Prostate gland (tissue), 2 donors: ENCODE measurements around the gene OR11H7. TPM values are rescaled to one million over a fixed set of nuclear protein-coding genes. Genes with fewer than 3 reads are reported as not detected.
"Not testable (repeated sequence)": the region's sequence is repeated elsewhere in the genome, so short reads cannot be mapped to it uniquely, and the experiment has no call there.

Experiments used
- DNase-seq: peaks from one replicate; pipeline ENCODE4 v3.0.0-alpha.2; 2019; ENCODE audit warnings: low spot score
- H3K27ac ChIP-seq, 2 donors: fragments of 200-600 bp; sonication (generic); 2 replicates each; pipeline ENCODE4 v1.5.1; 2017 to 2019
- H3K27me3 ChIP-seq: fragments of 200-600 bp; sonication (generic); replicated peaks from 2 replicates; pipeline ENCODE4 v1.5.1; 2019; ENCODE audit not compliant: insufficient read depth
- H3K36me3 ChIP-seq, 2 donors: fragments of 200-600 bp; sonication (generic); 1 replicate in 1 of 2; 2 replicates in 1 of 2; pipeline versions ENCODE4 v1.5.1 to v1.8.1; 2017 to 2019
- H3K4me1 ChIP-seq: fragments of 200-600 bp; sonication (generic); replicated peaks from 2 replicates; pipeline ENCODE4 v1.5.1; 2019
- H3K4me3 ChIP-seq, 2 donors: fragments of 200-600 bp; sonication (generic); 2 replicates each; pipeline ENCODE4 v1.5.1; 2017 to 2019
- H3K9me3 ChIP-seq: fragments of 200-600 bp; sonication (generic); 2 replicates; pipeline ENCODE4 v1.5.1; 2017
- CTCF ChIP-seq, 4 experiments: fragments of 200-600 bp in 2 of 4; fragments of 450-650 bp in 2 of 4; sonication (generic) in 2 of 4; IDR thresholded peaks; 1 replicate in 3 of 4; 2 replicates in 1 of 4; pipeline ENCODE4 v1.5.1; 2016 to 2019; ENCODE audit warnings: antibody characterized with exemption in 4 of 4, mild to moderate bottlenecking in 2 of 4, moderate library complexity in 2 of 4
- POLR2A ChIP-seq: fragments of 450-650 bp; IDR thresholded peaks from one replicate; pipeline ENCODE4 v1.6.1; 2016; ENCODE audit warnings: antibody characterized with exemption, mild to moderate bottlenecking
- POLR2AphosphoS5 ChIP-seq: sonication (generic); formaldehyde crosslinking; IDR thresholded peaks from one replicate; pipeline ENCODE4 v1.6.1; 2017; ENCODE audit warnings: antibody characterized with exemption
- WGBS: methylation state at CpG from one replicate; pipeline ENCODE4 v1.1.5; 2018; 5-methylcytosine and 5-hydroxymethylcytosine counted together
- intact Hi-C: fragments of 100-400 bp; cut with DNase I; formaldehyde crosslinking; loops from one replicate; pipeline ENCODE4 v1.14.2; 2022
- total RNA-seq, 2 donors: library from RNA; depleted of rRNA; stranded (reverse); fragments of >200 nt; gene quantifications; one replicate each; pipeline ENCODE4 v1.1.0, GENCODE V29; 2016

The OR11H7 gene
- total RNA-seq, 2 donors from 2014 or later = not detected

- Histone ChIP-seq H3K27ac (no peak within 1 kb of the TSS), H3K36me3 (no peaks in the 10 kb centered on the region), H3K4me3 (no peak within 1 kb of the TSS), H3K9me3 (no peaks in the 10 kb centered on the region), H3K27me3 (no peaks in the 10 kb centered on the region), H3K4me1 (no peaks in the 10 kb centered on the region)
- no peak for TF ChIP-seq POLR2AphosphoS5
- TF ChIP-seq POLR2A = no peak
- no peak for TF ChIP-seq CTCF (IDR thresholded peaks at IDR 0.05)
- intact Hi-C loops = no loop called here
- 50% methylated on average over 1 of the region's 1 CpG for WGBS
- DNase-seq = no peak
Measured at GRCh38 chr14:20190596-20190995, 38.2 kb upstream of the OR11H7 start, which contains the start of gene OR11G2. Gene OR11G2 (plus strand): TSS chr14:20190896. CDS start chr14:20197438, 6,542 bp downstream.

DNA sequence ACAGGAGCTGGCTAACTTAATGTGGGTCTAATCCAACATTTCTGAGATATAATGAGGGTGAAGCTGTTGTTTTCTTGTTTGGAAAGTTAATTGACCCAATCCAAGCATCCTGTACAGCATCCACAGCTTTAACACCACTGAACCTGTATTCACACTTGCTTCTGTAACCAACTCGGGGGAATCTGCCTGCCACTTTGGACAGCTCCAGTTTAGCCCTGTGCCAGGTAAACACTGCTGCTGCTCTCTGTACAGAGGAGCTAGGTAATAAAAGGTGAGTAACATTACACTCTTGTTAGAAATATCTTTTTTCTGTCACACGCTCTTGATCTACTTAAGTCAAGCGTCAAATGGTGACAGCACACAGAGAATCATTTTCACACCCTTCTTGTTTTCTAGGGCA lies 37.4 kb upstream of the OR11H7 start:
- intact Hi-C loops = no loop called here
- WGBS = 49% methylated on average over 3 of the region's 3 CpGs
- TF ChIP-seq POLR2A (no peak), CTCF (IDR thresholded peaks at IDR 0.05) (no peak), POLR2AphosphoS5 (no peak)
- H3K27ac ChIP-seq = no peak overlapping the region
- no peaks in the 10 kb centered on the region for H3K36me3 ChIP-seq
- no peaks in the 10 kb centered on the region for H3K27me3 ChIP-seq
- H3K4me1 ChIP-seq = no peaks in the 10 kb centered on the region
- DNase-seq = no peak
- no peak overlapping the region for H3K4me3 ChIP-seq
- H3K9me3 ChIP-seq = no peaks in the 10 kb centered on the region

DNA sequence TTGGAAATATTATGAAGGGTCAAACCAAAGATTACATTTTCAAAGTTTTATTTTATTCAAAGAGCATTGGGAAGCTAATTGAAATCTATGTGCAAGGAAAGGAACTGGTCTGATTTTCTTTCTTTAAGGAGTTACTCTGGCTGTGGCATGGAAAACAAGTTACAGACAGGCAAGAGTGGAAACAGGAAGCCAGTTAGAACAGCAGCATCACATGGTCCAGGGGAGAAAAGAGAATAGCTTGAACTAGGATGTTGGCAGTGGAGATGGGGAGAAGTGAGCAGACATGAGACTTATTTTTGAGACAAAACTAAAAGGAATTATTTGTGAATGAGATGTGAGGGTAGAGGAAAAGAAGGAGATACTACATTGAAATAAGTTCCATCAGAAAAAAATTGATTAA lies 34.7 kb upstream of the OR11H7 start:
- H3K4me3 ChIP-seq = no peak overlapping the region
- DNase-seq = no peak
- TF ChIP-seq POLR2AphosphoS5 (no peak), POLR2A (no peak), CTCF (IDR thresholded peaks at IDR 0.05) (no peak)
- no peak overlapping the region for H3K27ac ChIP-seq
- H3K36me3 ChIP-seq = no peaks in the 10 kb centered on the region
- intact Hi-C loops = no loop called here
- no peaks in the 10 kb centered on the region for H3K9me3 ChIP-seq
- H3K4me1 ChIP-seq = no peaks in the 10 kb centered on the region
- H3K27me3 ChIP-seq = no peaks in the 10 kb centered on the region

DNA sequence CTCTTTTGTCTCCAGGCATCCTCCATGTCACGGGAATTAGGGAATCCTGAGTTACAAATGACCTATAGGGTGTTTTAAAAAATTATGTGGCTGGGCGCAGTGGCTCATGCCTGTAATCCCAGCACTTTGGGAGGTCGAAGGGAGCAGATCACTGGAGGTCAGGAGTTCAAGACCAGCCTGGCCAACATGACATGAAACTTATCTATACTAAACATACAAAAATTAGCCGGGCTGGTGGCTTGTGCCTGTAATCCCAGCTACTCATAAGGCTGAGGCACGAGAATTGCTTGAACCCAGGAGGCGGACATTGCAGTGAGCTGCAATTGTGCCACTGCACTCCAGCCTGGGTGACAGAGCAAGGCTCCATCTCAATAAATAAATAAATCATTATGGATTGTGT lies 33.6 kb upstream of the OR11H7 start:
- intact Hi-C loops, H3K27ac ChIP-seq, DNase-seq, H3K4me3 ChIP-seq, H3K4me1 ChIP-seq, H3K9me3 ChIP-seq, H3K27me3 ChIP-seq, H3K36me3 ChIP-seq: not testable (repeated sequence)
- 74% methylated on average over 6 of the region's 6 CpGs for WGBS

DNA sequence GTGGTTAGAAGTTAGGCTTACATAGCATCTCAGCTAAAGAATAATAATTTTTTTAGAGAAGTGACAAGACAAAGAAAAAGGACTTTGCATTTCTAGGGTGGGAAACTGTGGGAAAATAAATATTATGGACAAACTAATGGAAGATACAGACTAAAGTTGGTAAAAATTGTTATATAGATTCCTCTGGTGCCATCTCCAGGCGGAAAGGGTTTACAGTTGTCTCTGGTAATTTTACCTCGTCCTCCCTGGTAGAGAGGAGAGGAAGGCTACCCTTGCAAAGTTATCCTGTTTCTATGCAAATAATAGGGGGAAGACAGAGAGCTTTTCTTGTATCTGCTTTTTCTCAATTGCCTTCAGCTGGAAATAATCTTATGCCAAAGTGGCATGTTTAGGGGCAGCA lies 32.9 kb upstream of the OR11H7 start:
- H3K27me3 ChIP-seq = no peaks in the 10 kb centered on the region
- no peak overlapping the region for H3K27ac ChIP-seq
- TF ChIP-seq CTCF (IDR thresholded peaks at IDR 0.05) (peak in 1 of 4 experiments; percentile 19), POLR2A (no peak), POLR2AphosphoS5 (no peak)
- H3K4me3 ChIP-seq = no peak overlapping the region
- no peak for DNase-seq
- intact Hi-C loops = no loop called here
- H3K4me1 ChIP-seq = no peaks in the 10 kb centered on the region
- H3K36me3 ChIP-seq = no peaks in the 10 kb centered on the region
- no peaks in the 10 kb centered on the region for H3K9me3 ChIP-seq
- WGBS = 45% methylated on average over 2 of the region's 2 CpGs
